Neural cell (in vitro differentiated cells): Measurements from ENCODE around the gene RNU6-9. TPM values are rescaled to one million over a fixed set of nuclear protein-coding genes. Genes with fewer than 3 reads are reported as not detected.

Experiments used
- H2AFZ ChIP-seq: fragments of 200-600, 300-800 bp; sonication (generic), shearing (Covaris generic); 2 replicates; pipeline ENCODE4 v1.6.0; 2014; ENCODE audit warnings: low read depth, mild to moderate bottlenecking, antibody characterized with exemption, low read length, moderate library complexity
- H3F3A ChIP-seq: fragments of 200-600 bp; shearing (Covaris generic); 2 replicates; pipeline ENCODE4 v1.6.1; 2016; ENCODE audit warnings: mild to moderate bottlenecking, moderate library complexity, mixed read lengths, antibody characterized with exemption, low read length; ENCODE audit not compliant: insufficient read depth, poor library complexity, severe bottlenecking
- H3K27ac ChIP-seq: fragments of 200-600, 300-800 bp; sonication (generic), shearing (Covaris generic); 2 replicates; pipeline ENCODE4 v1.5.1; 2014; ENCODE audit warnings: mild to moderate bottlenecking, low read length, moderate library complexity
- H3K27me3 ChIP-seq: fragments of 300-800, 200-600 bp; sonication (generic), shearing (Covaris generic); 2 replicates; pipeline ENCODE4 v1.6.0; 2014; ENCODE audit warnings: mild to moderate bottlenecking, low read depth, low read length, moderate library complexity; ENCODE audit not compliant: insufficient read depth
- H3K36me3 ChIP-seq: fragments of 300-800, 200-600 bp; sonication (generic), shearing (Covaris generic); 2 replicates; pipeline ENCODE4 v1.5.1; 2014; ENCODE audit warnings: mild to moderate bottlenecking, antibody characterized with exemption, low read length, moderate library complexity; ENCODE audit not compliant: insufficient read depth
- H3K4me2 ChIP-seq: fragments of 300-800, 200-600 bp; sonication (generic), shearing (Covaris generic); 2 replicates; pipeline ENCODE4 v1.6.0; 2014; ENCODE audit warnings: mild to moderate bottlenecking, low read length
- H3K4me3 ChIP-seq: fragments of 300-800, 200-600 bp; sonication (generic), shearing (Covaris generic); 2 replicates; pipeline ENCODE4 v1.5.1; 2014; ENCODE audit warnings: mild to moderate bottlenecking, low read length, moderate library complexity
- H3K79me2 ChIP-seq: fragments of 200-600 bp; shearing (Covaris generic); replicated peaks from 2 replicates; pipeline ENCODE4 v1.6.0; 2014; ENCODE audit warnings: mild to moderate bottlenecking, low read length, moderate library complexity; ENCODE audit not compliant: insufficient read depth
- H3K9ac ChIP-seq: fragments of 300-800, 200-600 bp; sonication (generic), shearing (Covaris generic); 2 replicates; pipeline ENCODE4 v1.6.1; 2016; ENCODE audit warnings: mild to moderate bottlenecking, low read length, mixed read lengths
- H3K9me2 ChIP-seq: fragments of 200-600 bp; shearing (Covaris generic); 2 replicates; pipeline ENCODE4 v1.6.1; 2016; ENCODE audit warnings: mild to moderate bottlenecking, low read length, mixed read lengths; ENCODE audit not compliant: insufficient read depth
- H3K9me3 ChIP-seq: fragments of 200-600, 300-800 bp; sonication (generic), shearing (Covaris generic); 2 replicates; pipeline ENCODE4 v1.6.1; 2016; ENCODE audit warnings: mild to moderate bottlenecking, mixed run types, low read length, moderate library complexity, mixed read lengths
- H4K20me1 ChIP-seq: fragments of 200-600 bp; shearing (Covaris generic); 2 replicates; pipeline ENCODE4 v1.6.1; 2016; ENCODE audit warnings: mild to moderate bottlenecking, mixed run types; ENCODE audit not compliant: insufficient read depth
- EP300 ChIP-seq: fragments of 450-650 bp; conservative IDR thresholded peaks from 2 replicates; pipeline ENCODE4 v1.6.1; 2014; ENCODE audit warnings: antibody characterized with exemption, mild to moderate bottlenecking, moderate library complexity; ENCODE audit not compliant: poor library complexity, severe bottlenecking
- EZH2 ChIP-seq: fragments of 200-600, 300-800 bp; shearing (Covaris generic), sonication (generic); IDR thresholded peaks from 2 replicates; pipeline ENCODE4 v1.6.1; 2014; ENCODE audit warnings: antibody characterized with exemption, low read length, borderline replicate concordance, mild to moderate bottlenecking; ENCODE audit not compliant: insufficient read depth, poor library complexity, severe bottlenecking
- MXI1 ChIP-seq: fragments of 450-650 bp; conservative IDR thresholded peaks from 2 replicates; pipeline ENCODE4 v1.6.1; 2014; ENCODE audit warnings: antibody characterized with exemption, mild to moderate bottlenecking; ENCODE audit not compliant: poor library complexity, severe bottlenecking
- POLR2AphosphoS5 ChIP-seq: IDR thresholded peaks from 2 replicates; pipeline ENCODE4 v1.6.1; 2012
- RAD21 ChIP-seq: fragments of 450-650 bp; conservative IDR thresholded peaks from 2 replicates; pipeline ENCODE4 v1.6.1; 2014; ENCODE audit warnings: antibody characterized with exemption, mild to moderate bottlenecking, moderate library complexity
- SMC3 ChIP-seq: fragments of 450-650 bp; conservative IDR thresholded peaks from 2 replicates; pipeline ENCODE4 v1.6.1; 2014; ENCODE audit warnings: antibody characterized with exemption, mild to moderate bottlenecking, moderate library complexity; ENCODE audit not compliant: poor library complexity
- TAF1 ChIP-seq: IDR thresholded peaks from 2 replicates; pipeline ENCODE4 v1.6.1; 2012; ENCODE audit warnings: low read depth
- polyA plus RNA-seq: library from polyadenylated mRNA; depleted of rRNA; stranded (reverse); fragments of >200 nt; gene quantifications from 2 replicates; pipeline ENCODE4 v1.2.3, GENCODE V29; 2014
- TF ChIP-seq, protein P1 (sequence below): IDR thresholded peaks from 2 replicates; pipeline ENCODE4 v1.6.1; 2012; ENCODE audit warnings: borderline replicate concordance
- TF ChIP-seq, protein P2 (sequence below): fragments of 450-650 bp; IDR thresholded peaks from 2 replicates; pipeline ENCODE4 v1.5.1; 2014; ENCODE audit warnings: antibody characterized with exemption, mild to moderate bottlenecking, moderate library complexity; ENCODE audit not compliant: poor library complexity, severe bottlenecking

Gene RNU6-9
- polyA plus RNA-seq, 1 donor from 2014 or later = not detected

- no peak overlapping the region for H3K27ac ChIP-seq
- no peaks in the 10 kb centered on the region for H4K20me1 ChIP-seq
- no peaks in the 10 kb centered on the region for H3K9me3 ChIP-seq
- no peaks in the 10 kb centered on the region for H3K9me2 ChIP-seq
- H2AFZ ChIP-seq = no peak overlapping the region
- H3K9ac ChIP-seq = no peak overlapping the region
- H3F3A ChIP-seq = no peaks in the 10 kb centered on the region
- no peak overlapping the region for H3K4me2 ChIP-seq
- H3K36me3 ChIP-seq = no peaks in the 10 kb centered on the region
- TF ChIP-seq EZH2 (no peak), POLR2AphosphoS5 (no peak), RAD21 (no peak), EP300 (no peak), SMC3 (no peak), TAF1 (no peak), MXI1 (no peak)
- TF ChIP-seq, protein P1, sequence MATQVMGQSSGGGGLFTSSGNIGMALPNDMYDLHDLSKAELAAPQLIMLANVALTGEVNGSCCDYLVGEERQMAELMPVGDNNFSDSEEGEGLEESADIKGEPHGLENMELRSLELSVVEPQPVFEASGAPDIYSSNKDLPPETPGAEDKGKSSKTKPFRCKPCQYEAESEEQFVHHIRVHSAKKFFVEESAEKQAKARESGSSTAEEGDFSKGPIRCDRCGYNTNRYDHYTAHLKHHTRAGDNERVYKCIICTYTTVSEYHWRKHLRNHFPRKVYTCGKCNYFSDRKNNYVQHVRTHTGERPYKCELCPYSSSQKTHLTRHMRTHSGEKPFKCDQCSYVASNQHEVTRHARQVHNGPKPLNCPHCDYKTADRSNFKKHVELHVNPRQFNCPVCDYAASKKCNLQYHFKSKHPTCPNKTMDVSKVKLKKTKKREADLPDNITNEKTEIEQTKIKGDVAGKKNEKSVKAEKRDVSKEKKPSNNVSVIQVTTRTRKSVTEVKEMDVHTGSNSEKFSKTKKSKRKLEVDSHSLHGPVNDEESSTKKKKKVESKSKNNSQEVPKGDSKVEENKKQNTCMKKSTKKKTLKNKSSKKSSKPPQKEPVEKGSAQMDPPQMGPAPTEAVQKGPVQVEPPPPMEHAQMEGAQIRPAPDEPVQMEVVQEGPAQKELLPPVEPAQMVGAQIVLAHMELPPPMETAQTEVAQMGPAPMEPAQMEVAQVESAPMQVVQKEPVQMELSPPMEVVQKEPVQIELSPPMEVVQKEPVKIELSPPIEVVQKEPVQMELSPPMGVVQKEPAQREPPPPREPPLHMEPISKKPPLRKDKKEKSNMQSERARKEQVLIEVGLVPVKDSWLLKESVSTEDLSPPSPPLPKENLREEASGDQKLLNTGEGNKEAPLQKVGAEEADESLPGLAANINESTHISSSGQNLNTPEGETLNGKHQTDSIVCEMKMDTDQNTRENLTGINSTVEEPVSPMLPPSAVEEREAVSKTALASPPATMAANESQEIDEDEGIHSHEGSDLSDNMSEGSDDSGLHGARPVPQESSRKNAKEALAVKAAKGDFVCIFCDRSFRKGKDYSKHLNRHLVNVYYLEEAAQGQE = no peak
- TF ChIP-seq, protein P2, sequence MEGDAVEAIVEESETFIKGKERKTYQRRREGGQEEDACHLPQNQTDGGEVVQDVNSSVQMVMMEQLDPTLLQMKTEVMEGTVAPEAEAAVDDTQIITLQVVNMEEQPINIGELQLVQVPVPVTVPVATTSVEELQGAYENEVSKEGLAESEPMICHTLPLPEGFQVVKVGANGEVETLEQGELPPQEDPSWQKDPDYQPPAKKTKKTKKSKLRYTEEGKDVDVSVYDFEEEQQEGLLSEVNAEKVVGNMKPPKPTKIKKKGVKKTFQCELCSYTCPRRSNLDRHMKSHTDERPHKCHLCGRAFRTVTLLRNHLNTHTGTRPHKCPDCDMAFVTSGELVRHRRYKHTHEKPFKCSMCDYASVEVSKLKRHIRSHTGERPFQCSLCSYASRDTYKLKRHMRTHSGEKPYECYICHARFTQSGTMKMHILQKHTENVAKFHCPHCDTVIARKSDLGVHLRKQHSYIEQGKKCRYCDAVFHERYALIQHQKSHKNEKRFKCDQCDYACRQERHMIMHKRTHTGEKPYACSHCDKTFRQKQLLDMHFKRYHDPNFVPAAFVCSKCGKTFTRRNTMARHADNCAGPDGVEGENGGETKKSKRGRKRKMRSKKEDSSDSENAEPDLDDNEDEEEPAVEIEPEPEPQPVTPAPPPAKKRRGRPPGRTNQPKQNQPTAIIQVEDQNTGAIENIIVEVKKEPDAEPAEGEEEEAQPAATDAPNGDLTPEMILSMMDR = no peak
- no peak overlapping the region for H3K4me3 ChIP-seq
- H3K27me3 ChIP-seq = peaks cover 15% of the 10 kb centered on the region
- H3K79me2 ChIP-seq = no peaks in the 10 kb centered on the region
Measured at GRCh38 chr19:844546-844971, 48.7 kb upstream of the RNU6-9 start.

GRCh38 chr19:845707-846521, 47.4 kb upstream of the RNU6-9 start:
- H3K27ac ChIP-seq = no peak overlapping the region
- H3K79me2 ChIP-seq = no peaks in the 10 kb centered on the region
- no peak overlapping the region for H3K9ac ChIP-seq
- H3K9me2 ChIP-seq = no peaks in the 10 kb centered on the region
- no peak overlapping the region for H3K4me3 ChIP-seq
- H3K27me3 ChIP-seq = peaks cover 15% of the 10 kb centered on the region
- TF ChIP-seq, protein P2 = no peak
- no peak for TF ChIP-seq EP300
- H3K9me3 ChIP-seq = no peaks in the 10 kb centered on the region
- H3K4me2 ChIP-seq = no peak overlapping the region
- H3F3A ChIP-seq = no peaks in the 10 kb centered on the region
- H2AFZ ChIP-seq = no peak overlapping the region
- no peaks in the 10 kb centered on the region for H4K20me1 ChIP-seq
- no peaks in the 10 kb centered on the region for H3K36me3 ChIP-seq
